GM23248 (cell line): ENCODE data around the gene HMGN4.

Experiments
- EZH2 ChIP-seq: fragments of 200-600 bp; sonication (generic); IDR thresholded peaks from 2 replicates; pipeline ENCODE4 v1.6.1; 2018; ENCODE audit warnings: antibody characterized with exemption, mild to moderate bottlenecking; ENCODE audit not compliant: insufficient read depth, poor library complexity, severe bottlenecking
- EZH2phosphoT487 ChIP-seq: fragments of 200-600 bp; sonication (generic); IDR thresholded peaks from 2 replicates; pipeline ENCODE4 v1.6.1; 2018; ENCODE audit warnings: antibody characterized with exemption, moderate library complexity, mild to moderate bottlenecking, low read depth; ENCODE audit not compliant: insufficient read depth

DNA sequence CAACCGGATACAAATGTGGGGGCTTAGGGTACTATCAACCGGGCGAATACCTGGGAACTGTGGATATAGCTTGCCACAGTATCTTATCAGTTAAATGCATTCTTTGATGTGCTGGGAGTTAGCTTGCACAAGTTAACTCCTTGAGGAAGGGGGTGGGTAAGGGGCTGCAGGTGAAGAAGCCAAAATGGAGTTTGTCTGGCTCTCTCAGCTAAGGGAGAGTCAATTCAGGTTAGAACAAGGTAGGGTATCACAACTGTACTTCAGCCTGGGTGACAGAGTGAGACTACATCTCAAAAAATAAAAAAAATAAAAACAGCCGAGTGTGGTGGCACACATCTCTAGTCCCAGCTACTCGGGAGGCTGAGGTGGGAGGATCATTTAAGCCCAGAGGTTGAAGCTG, 46.6 kb upstream of the HMGN4 start:
- TF ChIP-seq EZH2 (no peak), EZH2phosphoT487 (no peak)
